HG03097 (cell line): ENCODE data around the gene MAML2.

Source experiments
- ATAC-seq: cut with Tn5 transposase; IDR thresholded peaks from one replicate; pipeline ENCODE4 v1.9.1; 2021; ENCODE audit not compliant: unreplicated experiment, low FRiP score

Gene MAML2

DNA sequence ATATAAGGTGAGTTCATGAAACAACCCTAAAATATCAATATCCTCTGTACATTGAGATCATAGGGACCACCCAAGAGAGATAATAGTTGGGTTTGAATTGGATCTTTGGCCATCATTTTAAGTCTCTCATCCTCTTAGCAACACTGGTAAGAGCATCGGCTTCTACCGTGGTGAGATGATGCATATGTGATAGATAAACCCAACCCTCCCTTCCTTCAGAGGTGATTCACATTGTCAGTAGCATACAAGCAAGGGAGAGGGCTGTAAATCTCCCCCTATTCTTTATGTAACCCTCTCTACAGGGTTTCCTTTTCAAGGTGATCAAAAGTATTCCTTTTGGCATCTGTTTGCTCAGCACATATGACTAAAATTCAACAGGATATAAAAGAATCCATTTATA lies 316.7 kb downstream of the MAML2 start:
- ATAC-seq, result no peak

DNA sequence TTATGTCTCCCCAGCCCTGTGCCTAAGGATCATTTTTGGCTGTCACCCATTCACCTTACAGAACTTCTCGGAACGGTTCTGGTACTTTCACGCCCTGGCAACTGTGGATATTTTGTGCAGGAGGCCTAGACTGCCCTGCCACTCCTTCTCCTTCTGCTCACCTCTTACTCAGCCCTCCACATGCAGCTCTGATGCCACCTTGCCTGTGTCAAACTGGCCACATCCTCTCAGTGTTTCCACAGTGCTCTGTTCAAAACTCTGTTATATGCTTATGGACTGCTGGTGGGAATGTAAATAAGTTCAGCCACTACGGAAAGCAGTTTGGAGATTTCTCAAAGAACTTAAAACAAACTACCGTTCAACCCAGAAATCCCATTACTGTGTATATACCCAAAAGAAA lies 318.3 kb downstream of the MAML2 start:
- ATAC-seq, result no peak

DNA sequence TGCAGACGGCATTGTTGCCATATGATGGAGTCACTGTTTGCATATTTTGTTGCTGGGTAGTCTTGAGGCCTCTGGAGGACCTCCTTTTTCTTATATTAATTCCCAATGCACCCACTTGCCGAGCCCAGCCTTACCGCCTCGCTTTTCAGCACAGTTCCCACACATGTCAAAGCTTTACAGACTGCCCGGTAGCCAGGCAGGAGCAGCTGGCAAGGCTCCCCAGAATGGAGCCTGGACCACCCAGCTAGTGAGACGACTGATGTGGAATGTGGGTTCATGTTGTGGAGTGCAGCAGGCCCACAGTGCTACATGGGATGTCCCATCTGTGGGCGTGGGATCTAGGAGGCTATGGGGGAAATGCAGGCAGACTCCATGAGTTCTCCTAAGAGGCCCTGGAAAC lies 319.7 kb downstream of the MAML2 start:
- ATAC-seq, result no peak

DNA sequence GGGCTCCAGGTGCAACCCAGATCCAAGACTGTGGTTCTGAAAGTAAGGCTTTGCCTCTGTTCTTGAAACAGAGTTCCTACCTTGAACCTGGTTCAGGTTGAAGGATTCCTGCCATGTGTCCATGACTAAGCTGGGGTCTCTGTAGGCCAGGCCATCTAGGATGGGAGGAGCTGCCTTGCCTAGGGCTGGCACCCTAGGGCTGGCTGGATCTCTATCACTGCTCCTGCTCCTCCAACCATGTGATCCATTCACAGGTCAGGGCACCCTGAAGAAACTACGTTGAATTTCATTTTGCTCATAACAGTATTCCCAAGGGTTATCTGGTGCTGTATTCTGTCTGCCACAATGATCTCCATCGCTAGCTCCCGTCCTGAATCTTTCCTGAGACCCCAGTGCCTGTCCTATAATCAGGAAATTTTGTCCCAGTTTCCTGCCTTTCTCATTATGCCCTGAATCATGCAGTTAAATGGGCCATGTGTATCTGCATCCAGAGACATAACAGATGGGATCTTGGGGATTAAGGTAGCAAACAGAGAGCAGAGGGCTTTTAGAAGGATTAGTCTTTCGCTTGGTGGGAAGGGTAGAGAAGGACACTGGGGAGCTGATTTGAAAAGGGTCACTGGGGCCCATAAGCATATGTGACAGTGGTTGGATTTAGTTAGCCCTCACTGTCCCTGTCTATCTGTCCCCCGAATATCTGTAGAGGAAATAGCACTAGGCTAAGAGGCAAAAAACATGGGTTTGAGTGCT lies 320.9 kb downstream of the MAML2 start:
- no peak for ATAC-seq

DNA sequence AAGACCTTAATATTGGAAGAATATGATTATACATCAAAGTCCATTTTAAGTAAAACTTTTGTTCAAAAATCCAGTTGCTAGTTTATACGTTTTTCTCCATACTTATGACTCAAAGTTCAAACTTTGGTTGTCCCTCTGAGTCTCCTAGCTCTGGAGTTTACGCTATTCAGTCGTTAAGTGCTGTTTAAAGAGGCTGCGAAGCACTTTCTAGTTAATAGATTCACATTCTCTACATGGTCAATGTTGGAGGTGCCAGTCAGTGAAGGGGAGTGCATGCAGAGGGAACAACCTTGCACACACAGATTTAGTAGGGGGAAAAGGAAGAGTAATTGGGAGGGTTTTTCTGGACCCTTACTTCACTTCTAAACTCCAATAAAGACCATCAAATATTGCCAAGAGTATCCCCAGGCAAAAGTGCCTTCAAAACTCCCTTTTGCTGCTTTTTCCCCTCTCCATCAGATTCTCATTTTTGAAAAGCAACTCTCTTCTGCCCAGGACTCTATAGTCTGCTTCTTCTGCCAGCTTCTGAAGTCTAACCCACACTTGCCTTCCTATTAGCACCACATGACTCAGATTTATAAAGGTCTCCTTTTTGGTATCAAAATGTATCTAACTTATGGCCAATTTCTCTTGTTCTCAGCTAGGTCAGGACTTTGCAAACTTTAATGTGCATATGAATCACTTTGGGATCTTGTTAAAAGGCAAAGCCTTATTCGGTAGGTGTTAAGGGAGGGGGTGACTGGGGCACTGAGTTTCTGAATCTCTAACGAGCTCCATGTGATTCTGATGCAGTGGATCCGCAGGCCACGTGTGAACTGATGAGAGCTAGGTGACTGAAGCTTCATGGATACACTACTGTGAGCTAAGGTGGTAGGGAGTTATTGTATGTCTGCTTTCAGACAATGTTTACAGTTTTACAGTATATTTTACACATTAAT lies 322.9 kb downstream of the MAML2 start:
- ATAC-seq, result no peak

DNA sequence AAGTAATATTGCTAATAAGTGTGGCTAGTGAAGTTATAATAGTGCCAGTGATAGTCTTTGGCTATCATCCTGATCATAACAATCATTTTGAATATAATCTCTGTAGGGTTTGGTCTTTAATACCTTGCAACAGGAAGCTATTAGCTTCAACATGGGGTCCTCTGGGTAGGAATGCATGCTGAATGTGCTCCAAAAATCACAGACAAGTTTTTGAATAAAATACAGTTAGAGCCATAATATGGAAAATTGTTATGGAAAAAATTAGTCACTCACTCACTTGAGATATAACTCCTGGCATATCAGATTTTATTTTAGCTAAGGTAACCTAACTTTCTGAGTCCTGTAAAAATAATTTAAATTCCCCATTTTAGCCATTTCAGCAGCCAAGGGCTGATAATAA lies 323.7 kb downstream of the MAML2 start:
- no peak for ATAC-seq

DNA sequence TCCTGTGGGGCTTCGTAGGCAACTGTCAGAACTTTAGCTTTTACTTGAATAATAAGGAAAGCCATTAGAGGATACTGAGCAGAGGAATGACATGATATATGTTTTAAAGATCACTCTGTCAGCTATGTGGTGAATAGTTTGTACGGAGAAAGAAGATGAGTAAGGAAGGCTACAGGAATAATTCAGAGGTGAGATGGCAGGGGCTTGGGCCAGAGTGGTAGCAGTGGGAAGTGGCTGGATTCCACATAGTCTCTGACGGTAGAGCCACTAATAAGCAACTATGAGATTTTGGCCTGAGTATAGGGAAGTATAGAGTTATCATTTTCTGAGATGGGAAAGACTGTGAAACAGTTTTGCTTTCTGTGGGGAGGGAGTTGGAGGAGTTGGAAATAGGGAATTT lies 325.1 kb downstream of the MAML2 start:
- ATAC-seq, result no peak

DNA sequence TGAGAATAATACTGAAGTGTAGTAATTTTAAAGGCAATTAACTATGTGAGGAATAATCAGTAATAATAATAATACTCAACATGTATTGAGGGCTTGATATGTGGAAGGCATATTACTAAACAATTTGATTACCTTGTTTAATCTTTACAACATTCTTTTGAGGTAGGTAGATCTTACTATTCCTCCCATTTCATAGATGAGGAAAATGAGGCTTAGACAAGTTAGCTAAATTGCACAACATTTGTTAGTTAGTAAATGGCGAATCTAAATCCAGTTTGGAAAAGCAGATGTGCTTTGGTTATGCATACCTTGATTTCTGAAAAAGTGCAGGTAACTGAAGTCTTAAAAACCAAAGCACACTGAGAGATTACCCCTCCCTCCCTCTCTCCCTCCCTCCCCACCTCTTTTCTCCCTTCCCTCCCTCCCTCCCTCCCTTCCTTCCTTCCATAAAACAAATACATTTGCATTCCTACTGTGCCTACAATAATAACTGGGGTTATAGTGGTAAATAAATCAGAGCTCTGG lies 326.0 kb downstream of the MAML2 start:
- no peak for ATAC-seq

DNA sequence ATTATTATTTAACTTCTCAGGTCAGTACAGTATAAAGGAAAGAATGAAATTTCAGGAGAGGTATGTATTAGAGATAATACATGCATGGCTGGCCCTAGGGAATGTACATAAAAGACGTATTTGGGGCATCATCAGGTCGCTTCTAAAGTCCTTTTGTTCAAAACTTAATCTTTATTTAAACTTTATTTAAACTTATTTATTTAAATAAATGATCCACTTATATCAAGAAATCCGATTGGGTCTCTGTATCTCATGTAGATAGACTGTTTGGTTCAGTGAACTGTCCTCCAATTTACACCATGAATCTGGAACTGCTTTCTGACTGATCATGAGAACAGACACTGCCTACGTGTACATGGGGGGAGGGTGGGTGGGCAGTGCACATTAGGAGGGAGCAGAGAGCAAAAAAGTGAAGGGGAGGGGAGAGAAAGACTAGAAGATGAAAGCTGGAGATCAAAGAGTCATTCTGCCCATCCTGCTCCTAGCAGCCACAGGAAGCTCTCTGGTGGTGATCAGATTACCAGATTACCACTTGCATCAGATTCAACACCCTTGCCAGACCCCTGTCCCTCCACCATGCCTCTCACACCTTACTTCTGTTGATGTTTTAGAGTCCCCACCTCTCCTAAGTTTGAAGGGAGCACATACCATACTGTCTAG lies 327.0 kb downstream of the MAML2 start:
- no peak for ATAC-seq

DNA sequence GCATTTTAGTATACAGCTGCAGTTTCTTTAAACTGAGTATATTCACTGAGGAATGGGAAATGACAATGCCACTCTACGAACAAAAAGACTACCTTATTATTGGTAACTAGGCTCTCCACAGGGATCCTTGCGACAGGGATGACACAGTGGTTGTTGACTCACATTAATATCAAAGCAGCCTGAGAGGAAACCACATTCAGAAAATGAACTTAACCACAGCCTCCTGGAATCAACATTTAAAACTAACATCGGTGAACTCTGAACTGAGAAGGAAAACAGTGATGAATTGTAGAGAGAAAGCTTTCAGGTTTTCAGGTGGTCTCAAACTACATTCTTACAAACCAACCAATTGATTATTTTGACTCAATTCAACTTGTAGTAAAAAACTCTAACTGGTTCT lies 328.8 kb downstream of the MAML2 start:
- ATAC-seq, result peak; percentile 32

DNA sequence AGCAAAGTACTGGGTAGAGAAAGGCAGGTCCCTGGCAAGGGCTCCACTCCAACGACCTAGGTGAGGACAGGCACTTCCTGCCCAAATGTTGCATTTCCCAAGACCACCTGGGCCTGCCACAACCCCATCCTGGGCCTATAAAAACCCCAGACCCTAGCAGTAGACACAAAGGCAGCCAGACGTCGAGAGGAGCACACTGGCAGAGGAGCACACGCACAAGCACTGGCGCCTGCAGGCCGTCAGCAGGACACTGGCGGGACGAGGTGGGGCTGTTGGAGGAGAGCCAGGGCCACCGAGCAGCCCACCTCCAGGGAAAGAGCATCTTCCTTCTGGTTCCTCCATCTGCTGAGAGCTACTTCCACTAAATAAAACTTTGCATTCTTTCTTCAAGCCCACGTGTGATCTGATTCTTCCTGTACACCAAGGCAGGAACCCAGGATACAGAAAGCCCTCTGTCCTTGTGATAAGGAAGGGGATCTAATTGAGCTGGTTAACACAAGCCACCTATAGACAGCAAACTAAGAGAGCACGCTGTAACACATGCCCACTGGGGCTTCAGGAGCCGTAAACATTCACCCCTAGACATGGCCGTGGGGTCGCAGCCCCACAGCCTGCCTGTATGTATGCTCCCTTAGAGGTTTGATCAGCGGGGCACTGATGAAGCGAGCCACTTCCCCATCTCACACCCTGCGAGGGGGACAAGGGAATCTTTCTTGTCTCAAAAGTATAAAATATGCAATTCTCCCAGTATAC lies 329.4 kb downstream of the MAML2 start:
- ATAC-seq, result no peak

DNA sequence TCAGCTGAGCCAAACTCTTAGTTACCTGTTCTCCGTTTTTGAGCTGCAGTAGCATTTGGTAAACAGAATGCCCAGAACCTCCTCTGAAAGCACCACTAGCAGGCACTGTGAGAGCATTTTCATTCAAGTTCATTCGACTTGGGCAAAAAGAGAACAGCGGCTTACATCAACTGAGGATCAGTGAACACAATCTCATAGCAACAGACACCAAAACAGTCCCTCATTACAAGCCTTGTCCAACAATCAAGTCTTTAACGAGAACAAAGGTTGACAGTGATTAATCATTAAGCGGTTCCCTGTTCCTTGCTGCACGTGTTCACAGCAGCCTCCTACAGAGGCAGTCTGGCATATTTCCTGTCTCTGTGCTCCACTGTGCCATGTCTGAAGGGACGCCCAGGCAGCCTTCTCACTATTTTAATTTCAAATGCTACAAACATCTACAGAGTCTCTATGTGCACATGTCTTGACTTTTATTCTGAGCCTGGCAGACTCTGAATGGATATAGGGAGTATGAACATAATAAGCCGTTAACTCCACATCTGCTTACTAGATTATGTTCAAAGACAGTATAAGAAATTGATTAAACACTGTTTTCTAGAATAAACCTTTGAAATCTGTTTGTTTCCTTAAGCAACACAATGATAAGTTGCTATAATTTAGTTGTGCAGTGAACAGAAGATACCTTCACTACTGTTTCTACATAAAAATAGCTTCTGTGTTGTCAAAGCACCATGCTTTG lies 330.7 kb downstream of the MAML2 start:
- ATAC-seq, result peak; percentile 93

DNA sequence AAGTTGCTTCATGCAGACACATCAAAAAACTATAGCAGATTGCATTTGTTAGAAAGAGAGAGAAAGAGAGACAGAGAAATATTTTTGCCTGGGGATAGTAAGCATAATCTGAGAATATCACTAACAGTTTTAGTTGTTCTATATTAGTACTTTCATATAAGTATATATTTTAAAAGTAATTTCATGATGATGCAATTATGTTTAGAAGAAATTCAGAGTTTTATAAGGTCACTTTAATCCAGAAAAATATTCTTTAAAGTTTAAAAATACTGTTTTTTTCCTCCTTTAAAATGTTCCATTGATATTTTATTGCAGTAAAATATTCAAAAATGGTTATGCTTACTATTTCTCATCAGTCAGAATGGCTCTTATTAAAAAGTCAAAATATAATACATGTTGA lies 332.3 kb downstream of the MAML2 start:
- ATAC-seq, result no peak

DNA sequence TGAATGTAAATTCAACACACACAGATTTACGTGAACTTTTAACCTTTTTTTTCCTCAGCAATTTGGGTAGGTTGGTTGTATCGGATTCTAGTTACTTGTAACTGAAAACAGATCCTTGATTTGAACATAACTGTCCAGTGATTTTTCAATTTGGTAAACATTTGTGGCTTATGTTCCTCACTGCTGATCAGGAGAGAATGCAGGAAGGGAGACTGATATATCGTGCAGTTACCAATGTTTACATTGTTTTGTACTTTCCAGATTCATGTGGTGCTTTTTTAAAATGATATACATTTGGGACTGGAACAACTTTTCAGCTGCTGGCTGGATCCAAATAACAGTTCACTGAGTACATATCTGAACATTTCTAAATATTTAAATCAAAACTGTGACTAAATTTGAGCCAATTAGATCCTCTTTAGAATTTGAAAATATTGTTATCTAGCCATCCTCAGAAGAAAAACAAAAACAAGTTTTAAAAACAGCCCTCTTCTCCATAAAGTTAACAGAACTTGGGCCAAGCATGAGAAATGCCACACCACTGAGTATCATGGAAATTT lies 334.8 kb downstream of the MAML2 start:
- no peak for ATAC-seq

DNA sequence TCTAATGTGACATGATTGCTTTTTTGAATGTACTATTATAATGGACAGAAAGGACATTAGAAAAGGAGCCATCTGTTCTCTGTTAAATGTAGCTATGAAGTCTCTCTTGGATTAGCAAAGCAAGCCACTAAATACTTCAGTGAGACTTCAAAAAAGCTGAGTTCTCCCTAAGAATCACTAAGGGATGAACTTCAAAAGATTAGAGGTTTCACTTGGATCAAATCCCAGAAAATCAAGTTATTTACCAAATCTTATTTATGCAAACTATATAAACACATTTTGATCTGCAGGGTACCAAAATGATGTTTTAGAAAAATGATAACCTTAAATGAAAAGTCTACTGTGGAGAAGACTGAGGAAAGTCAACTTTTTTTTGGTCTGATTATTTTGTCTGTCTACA lies 337.0 kb downstream of the MAML2 start:
- no peak for ATAC-seq

DNA sequence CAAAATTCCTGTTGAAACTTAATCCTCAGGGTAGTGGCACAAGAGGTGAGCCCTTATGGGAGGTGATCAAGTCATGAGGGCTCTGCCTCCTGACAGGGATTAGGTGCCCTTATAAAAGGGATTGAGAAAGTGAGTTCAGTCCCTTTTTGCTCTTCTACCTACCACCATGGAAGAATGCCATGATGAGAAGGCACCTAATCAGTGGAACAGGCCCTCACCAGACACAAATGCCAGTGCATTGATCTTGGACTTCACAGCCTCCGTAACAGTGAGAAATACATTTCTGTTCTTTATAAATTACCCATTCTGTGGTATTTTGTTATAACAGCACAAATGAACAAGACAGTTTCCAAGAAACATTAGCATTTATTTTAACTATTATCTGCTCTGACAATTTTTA lies 338.1 kb downstream of the MAML2 start:
- no peak for ATAC-seq

DNA sequence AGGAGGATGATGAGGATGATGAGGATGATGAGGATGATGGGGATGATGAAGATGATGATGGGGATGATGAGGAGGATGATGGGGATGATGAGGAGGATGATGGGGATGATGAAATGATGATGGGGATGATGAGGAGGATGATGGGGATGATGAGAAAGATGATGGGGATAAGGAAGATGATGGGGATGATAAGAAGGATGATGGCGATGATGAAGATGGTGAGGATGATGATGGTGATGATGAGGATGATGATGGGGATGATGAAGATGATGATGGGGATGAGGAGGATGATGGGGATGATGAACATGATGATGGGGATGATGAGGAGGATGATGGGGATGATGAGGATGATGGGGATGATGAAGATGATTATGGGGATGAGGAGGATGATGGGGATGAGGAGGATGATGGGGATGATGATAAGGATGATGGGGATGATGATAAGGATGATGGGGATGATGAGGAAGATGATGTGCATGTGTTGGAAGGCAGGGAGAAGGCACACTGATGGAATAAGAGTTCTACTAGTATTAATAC lies 340.2 kb downstream of the MAML2 start:
- no peak for ATAC-seq

DNA sequence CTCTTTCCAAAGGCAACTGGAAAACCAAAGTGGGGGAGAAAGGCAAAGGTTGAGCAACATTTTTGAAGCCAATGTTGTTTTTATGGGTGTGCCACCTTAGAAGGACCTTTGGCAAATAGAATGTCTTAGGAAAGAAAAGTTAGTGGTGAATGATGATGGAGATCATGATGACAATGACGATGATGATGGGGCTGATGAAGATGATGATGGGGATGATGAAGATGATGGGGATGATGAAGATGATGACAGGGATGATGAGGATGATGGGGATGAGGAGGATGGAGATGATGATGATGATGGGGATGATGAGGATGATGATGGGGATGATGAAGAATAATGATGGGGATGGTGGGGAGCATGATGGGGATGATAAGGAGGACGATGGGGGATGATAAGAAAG lies 340.7 kb downstream of the MAML2 start:
- ATAC-seq, result no peak

DNA sequence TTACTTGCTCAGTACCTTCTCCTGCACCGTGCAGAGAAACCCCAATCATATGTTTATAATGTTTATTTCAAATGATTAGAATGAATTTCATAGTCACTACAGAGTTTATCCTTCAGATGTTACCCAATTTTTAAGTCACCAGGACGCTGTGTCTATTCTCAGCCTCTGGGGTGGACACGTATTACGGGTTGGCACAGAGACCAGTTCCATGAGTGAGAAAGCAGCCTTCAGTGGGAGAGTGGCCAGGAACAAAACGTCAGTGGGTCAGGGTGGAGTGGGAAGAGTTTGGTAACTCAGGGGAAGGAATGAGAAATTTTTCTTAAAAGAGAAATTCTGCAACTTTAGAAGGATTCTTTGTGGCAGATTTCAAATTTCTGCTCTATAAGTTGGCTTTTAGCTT lies 342.0 kb downstream of the MAML2 start:
- no peak for ATAC-seq
